ENCODE data around the gene FXYD6.

- TF ChIP-seq POLR2A (IDR thresholded peaks at IDR 0.05; ENCODE audit: low read length) (no peak), GATA1 (IDR thresholded peaks at IDR 0.05; ENCODE audit: low read depth, low read length) (no peak)
Measured at GRCh38 chr11:117796456-117796871, 80.0 kb downstream of the FXYD6 start.

Data from erythroblast (primary cell).